NCI-H69 (cell line): Measurements from ENCODE around the gene PTMS.

ENCODE experiments used
- DNase-seq: peaks from one replicate; lab custom pipeline; 2025; lab: John Stamatoyannopoulos, UW

Gene PTMS

DNA sequence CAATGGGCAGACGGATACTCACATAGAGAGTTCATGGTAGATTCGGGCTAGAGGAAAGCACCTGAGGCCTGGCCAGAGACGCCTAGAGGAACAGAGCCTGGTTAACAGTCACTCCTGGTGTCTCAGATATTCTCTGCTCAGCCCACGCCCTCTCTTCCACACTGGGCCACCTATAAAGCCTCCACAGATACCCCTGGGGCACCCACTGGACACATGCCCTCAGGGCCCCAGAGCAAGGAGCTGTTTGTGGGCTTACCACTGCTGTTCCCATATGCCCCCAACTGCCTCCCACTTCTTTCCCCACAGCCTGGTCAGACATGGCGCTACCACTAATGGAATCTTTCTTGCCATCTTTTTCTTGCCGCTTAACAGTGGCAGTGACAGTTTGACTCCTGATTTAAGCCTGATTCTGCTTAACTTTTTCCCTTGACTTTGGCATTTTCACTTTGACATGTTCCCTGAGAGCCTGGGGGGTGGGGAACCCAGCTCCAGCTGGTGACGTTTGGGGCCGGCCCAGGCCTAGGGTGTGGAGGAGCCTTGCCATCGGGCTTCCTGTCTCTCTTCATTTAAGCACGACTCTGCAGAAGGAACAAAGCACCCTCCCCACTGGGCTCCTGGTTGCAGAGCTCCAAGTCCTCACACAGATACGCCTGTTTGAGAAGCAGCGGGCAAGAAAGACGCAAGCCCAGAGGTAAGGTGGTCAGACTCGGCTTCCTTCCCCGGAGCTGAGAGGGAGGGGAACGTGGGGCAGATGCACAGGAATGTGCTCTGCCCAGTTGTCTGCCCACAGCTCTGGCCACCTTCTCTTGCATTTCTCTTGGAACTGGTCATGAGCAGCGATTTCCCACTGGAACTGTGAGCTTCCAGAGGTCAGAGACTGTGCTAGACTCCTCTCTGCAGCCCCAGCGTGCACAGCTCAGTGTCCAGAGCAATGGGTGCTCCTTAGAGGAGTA, 23.1 kb downstream of the PTMS start, which contains the start of gene CD4:
TSS of gene CD4 (plus strand) at position 557 of the 953 bp plus-strand sequence. CDS start 10,611 bp downstream, outside the sequence.
- DNase-seq = no peak

DNA sequence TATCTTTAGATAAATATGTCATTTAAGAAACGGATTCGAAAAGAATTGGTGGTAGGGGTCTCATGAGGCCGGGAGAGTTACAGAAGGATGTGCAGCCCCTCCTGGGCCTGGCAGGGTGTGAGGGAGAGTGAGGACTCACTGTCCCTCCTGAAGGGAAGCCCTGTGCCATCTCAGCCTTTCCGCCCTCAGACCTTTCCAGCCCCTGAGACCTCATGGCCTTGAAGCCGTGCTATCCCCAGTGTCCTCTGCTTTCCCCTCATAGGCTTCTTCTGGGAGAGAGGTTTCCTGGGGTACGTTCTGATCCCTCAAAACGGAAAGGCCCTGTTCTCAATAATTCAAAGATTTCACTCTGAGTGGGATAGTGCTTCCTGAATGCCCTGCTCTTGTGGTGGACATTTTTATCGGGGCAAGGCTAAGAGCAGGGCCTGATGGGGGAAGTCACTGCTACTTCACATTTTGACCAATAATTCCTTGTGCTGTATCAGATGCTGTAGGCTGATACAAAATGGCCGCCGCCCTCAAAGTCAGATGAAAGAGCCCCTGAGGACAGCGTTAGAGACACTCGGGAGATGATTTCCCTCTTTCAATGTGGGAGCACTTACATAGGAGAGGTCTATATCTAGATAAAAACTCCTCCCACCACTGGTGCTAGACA, 24.5 kb downstream of the PTMS start:
- no peak for DNase-seq

DNA sequence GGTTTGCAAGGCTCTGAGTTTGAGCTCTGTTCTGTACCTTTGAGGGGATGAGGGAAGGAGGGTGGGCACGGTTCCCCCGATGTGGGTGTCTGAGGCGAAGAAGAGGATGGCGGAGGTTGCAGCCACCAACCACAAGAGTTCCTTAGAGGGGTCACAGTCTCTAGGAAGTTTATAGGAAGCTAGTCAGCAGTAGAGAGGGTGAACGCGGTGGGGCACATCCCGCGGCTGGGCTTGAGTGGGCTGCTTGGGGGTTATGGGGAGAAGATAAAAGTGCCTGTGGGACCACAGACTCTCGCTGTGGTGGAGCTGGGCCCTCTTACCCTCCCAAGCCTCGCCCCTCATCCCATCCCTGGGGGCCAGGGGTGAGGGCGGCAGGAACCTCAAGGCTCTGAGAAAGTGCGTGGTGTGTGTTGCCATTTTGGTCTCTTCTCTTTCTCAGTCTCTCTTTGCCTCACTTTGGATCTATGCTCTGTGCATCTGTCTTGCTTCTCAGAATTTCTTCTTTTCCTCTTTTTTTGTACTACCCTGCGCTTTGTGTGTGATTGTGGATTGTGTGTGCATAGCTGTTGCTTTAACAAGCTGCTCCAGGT, 25.9 kb downstream of the PTMS start:
- no peak for DNase-seq

DNA sequence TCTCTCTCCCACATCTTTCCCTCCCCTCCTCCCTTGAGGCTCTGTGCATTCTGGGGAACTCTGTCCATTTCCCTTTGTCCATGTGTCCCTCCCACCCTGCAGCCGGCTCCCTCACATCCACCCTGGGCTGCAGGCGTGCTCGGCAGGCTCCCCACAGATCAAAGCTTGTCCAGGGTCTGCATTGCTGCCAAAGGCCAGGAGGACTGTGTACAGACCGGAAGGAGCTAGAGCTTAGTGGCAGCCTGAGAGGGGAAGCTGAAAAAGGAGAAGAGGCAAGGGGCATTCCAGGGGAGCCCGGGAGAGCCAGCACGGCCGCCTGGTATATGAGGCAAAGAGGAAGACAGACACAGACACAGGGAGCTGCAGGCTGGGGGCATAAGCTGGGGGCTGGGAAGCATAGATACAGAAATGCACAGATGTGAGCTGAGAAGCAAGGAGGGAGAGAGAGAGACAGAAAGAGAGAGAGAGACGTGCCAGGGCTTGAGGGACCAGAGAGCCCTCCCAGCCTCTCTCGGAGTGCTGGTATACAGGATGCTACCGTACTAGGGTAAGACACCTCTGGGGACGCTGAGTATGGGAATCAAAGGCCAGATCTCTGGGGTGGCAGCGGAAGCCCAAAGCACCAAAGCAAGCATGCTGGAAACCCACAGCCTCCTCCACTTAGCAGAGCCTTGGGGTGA, 26.5 kb downstream of the PTMS start:
- DNase-seq = no peak

DNA sequence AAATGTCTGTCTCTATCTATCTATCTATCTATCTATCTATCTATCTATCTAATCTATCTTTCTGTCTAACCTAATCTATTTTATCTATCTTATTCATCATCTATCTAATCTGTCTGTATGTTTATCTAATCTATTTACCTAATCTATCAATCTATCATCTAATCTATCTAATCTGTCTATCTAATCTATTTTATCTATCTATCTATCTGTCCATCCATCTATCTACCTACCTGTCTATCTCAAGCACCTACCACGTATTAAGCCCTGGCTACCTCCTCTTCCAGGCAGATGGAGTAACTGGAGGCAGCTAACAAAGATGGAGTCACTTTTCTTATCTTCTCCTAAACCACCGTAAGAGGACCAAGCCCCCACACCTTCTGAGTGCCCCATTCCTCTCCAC, 28.9 kb downstream of the PTMS start:
- DNase-seq = no peak

DNA sequence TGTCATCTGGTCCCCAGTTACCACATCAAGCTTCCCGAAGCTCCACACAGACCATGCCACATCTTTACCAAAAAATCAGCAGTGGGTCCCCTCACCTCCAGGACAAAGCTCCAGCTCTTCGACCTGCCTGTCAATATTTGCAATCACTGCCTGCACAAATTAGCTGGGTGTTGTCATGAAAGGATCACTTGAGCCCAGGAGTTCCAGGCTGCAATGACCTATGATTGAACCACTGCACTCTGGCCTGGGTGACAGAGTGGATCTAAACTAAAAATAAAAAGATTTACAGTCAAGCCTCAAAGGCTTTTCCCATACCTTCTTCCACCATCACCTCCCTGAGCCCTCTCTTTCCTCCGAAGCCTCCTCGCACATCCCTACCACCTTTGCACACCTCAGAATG, 30.4 kb downstream of the PTMS start:
- no peak for DNase-seq

DNA sequence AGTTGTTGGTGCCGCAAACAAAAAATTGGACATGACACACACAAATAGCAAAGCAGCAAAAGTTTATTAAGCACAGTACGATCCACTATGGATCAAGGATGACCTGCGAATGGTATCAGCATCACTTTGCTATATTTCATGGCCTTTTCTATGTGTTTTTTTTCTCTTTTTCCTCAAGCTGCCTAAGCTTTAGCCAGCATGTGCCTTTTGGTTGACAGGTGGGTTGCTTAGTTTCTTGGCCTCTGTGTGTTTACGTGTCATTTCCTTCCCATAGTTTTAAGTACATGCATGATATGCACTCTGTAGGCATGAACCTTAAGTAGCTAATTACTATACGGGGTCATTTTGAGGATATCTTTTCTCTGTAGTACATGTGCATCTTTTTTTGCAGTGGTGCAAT, 33.0 kb downstream of the PTMS start:
- no peak for DNase-seq

DNA sequence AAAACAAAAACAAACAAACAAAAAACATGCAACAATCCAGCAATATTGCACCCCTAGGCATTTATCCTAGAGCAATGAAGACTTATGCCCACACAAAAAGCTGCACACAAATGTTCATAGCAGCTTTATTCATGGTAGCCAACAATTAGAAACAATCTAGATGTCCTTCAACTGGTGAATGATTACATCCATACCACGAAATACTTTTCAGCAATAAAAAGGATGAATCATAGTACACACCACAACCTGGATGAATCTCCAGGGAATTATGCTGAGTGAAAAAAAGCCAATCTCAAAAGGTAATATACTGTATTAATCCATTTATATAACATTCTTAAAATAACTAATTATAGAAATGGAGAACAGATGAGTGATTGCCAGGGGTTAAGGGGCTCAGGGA, 41.0 kb downstream of the PTMS start:
- DNase-seq = no peak

DNA sequence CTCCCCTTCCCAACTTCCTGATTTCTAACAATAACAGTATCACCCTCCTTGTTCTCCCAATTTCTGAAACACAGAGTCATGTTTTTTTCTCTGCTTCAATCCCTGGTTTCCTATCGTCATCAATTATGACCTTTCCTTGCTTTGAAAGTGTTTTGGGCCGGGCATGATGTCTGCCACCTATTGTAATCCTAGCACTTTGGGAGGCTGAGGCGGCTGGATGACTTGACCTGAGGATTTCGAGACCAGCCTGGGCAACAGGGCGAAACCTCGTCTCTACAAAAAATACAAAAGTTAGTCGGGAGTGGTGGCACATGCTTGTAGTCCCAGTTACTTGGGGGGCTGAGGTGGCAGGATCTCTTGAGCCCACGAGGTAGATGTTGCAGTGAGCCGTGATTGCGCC, 42.9 kb downstream of the PTMS start:
- DNase-seq = no peak

DNA sequence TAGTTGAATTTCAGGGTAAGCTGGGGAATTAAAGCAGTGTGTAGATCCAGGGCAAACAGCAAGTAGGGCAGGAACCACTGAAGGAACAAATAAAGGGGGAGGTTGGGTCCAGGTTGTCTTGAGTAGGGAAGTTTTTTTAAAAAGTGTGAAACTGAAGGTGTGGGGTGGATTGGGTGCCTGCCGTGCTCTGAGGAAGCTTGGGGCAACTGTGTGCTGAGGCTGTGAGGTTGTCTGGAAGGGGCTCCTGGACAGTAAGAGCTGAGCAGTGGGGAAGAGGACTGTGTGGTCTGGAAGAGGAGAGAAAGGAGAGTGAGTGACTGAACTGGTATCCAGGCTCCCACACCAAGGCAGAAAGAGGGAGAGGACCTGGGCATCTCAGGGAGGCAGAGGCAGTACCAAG, 44.6 kb downstream of the PTMS start:
- DNase-seq = no peak

DNA sequence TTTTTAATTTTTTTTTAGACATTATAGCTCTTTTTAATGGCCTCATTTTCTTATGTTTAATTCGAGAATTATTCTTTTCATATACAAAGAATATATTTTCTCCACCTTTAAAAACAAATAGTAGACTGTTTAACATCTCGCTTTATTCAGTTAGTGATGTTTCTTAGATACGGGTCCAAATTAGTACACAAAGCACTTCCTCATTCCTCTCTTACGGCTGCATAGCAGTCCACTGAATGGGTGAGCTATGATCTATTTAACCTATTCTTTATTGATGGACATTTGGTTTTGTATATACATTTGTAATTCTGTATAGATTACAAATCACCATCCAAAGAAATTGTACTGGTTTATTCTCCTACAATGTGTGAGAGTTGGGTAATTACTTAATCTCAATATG, 47.2 kb downstream of the PTMS start:
- no peak for DNase-seq

DNA sequence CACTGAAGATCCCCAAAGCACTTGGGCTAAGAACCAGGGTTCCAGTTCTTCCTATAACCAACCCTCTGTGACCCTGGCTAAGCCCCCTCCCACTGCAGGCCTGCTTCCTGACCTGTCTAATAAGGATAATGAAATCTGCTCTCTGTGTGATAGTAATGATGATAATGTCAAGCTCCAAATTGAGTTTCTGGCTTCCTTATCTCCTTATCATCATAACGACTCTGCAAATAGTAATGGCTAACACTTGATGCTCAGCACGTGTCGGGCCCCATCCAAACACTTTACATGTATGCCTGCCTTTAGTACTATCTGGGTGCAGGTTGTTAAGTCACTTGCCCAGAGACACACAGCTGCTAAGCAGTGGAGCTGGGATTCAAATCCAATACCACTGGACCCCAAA, 50.4 kb downstream of the PTMS start:
- no peak for DNase-seq

DNA sequence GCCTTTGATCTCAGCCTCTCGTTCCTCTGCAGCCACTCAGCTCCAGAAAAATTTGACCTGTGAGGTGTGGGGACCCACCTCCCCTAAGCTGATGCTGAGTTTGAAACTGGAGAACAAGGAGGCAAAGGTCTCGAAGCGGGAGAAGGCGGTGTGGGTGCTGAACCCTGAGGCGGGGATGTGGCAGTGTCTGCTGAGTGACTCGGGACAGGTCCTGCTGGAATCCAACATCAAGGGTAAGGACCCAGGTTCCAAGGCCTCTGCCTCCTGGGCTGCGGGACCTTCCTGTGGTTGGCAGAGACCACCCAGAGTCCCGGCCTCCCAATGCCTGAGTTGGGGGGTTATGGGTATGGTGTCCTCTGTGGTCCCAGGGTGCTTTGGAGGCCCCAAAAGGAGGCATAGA, 50.9 kb downstream of the PTMS start:
- no peak for DNase-seq

DNA sequence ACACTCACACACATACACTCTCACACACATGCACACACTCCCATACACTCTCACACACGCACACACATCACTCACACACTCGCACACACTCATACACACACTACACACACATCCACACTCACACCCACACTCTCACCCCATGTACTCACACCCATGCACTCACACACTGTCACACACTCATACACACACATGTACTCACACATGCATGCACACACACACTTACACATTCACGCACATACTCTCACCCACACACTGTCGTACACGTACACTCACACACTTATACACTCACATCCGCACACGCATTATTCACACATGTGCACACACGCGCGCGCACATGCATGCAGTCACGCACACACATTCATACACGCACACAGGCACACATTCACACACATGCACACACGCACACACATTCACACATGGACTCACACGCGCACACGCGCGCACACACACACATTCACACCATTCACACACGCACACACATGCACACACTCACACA, 51.5 kb downstream of the PTMS start:
- DNase-seq = no peak

DNA sequence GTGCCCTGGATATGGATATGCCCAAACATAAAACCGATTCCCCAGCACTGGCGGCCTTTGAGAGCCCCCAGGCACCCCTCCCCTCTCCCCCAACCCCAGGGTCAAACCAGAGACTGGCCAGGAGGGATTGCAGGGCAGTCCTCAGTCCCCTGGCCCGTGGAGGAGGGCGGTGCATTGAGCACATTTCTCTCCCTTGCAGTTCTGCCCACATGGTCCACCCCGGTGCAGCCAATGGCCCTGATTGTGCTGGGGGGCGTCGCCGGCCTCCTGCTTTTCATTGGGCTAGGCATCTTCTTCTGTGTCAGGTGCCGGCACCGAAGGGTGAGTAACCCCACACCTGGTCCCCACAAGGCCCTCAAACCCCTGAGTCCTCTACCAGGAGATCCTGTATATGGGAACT, 52.1 kb downstream of the PTMS start:
- no peak for DNase-seq

DNA sequence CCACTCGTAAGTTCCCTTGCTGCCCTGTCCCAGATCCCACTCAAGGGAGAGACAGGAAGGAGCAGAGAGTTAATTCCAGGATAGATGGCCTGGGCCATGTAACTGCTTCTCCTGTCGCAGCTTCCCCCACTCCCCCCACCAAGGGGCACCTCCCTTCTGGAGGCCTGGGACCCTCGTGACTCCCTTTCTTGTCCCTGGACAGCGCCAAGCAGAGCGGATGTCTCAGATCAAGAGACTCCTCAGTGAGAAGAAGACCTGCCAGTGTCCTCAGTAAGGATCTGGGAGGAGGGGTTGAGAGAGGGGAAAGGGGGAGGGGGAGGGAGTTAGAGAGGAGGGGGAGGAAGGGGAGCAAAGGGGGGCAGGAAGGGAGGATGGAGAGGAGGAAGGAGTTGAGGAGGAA, 52.5 kb downstream of the PTMS start:
- no peak for DNase-seq

DNA sequence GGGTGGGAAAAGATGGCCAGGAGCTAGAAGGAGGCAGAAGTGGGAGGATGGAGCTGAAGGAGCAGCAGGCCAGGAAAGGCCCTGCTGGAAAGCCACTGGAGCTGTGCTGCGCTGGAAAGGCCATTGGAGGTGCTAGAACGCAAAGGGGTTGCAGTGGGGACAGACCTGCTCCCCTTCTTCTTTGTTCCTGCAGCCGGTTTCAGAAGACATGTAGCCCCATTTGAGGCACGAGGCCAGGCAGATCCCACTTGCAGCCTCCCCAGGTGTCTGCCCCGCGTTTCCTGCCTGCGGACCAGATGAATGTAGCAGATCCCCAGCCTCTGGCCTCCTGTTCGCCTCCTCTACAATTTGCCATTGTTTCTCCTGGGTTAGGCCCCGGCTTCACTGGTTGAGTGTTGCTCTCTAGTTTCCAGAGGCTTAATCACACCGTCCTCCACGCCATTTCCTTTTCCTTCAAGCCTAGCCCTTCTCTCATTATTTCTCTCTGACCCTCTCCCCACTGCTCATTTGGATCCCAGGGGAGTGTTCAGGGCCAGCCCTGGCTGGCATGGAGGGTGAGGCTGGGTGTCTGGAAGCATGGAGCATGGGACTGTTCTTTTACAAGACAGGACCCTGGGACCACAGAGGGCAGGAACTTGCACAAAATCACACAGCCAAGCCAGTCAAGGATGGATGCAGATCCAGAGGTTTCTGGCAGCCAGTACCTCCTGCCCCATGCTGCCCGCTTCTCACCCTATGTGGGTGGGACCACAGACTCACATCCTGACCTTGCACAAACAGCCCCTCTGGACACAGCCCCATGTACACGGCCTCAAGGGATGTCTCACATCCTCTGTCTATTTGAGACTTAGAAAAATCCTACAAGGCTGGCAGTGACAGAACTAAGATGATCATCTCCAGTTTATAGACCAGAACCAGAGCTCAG, 53.2 kb downstream of the PTMS start:
- DNase-seq = no peak

DNA sequence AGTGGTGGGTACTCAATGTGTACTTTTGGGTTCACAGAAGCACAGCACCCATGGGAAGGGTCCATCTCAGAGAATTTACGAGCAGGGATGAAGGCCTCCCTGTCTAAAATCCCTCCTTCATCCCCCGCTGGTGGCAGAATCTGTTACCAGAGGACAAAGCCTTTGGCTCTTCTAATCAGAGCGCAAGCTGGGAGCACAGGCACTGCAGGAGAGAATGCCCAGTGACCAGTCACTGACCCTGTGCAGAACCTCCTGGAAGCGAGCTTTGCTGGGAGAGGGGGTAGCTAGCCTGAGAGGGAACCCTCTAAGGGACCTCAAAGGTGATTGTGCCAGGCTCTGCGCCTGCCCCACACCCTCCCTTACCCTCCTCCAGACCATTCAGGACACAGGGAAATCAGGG, 54.0 kb downstream of the PTMS start:
- DNase-seq = no peak
